ENCODE data around the gene PHTF2. TPM values are rescaled to one million over a fixed set of nuclear protein-coding genes. Genes with fewer than 3 reads are reported as not detected.
A peak's percentile ranks its signal among the peaks of the same experiment; 100 is the strongest.

PHTF2 gene
- total and polyA plus RNA-seq, 2 of the 4 experiments (the other 2 are of a cell fraction) = 28.3 to 69.9 TPM

- Histone ChIP-seq H3K18ac (ENCODE audit: low read depth, low read length) (no peak overlapping the region), H3K4ac (ENCODE audit: low read depth, low read length) (no peak overlapping the region; the same call in 1 of the 2 replicates), H3K9me3 (ENCODE audit: control insufficient read depth, insufficient read depth, low read length) (no peaks in the 10 kb centered on the region), H2AK5ac (ENCODE audit: low read depth, low read length) (peak overlapping the region; percentile 25; the same call in 1 of the 2 replicates), H3K9ac (ENCODE audit: low read depth, low read length) (no peak overlapping the region), H2AK9ac (replicated peaks; ENCODE audit: low read depth, low read length, poor library complexity) (no peak overlapping the region), H3K4me1 (ENCODE audit: control insufficient read depth, insufficient read depth, low read length) (peaks cover 2% of the 10 kb centered on the region), H3K79me1 (ENCODE audit: low read depth in 1 of 2, low read length in 2 of 2) (peaks cover 19 to 52% of the 10 kb centered on the region in 2 experiments), H2BK15ac (ENCODE audit: low read depth, low read length) (no peak overlapping the region), H2AFZ (replicated peaks; ENCODE audit: low read length, poor library complexity) (no peak overlapping the region), H2BK20ac (ENCODE audit: low read depth, low read length) (peak overlapping the region; percentile 16; the same call in 1 of the 2 replicates), H4K5ac (ENCODE audit: low read depth, low read length) (no peak overlapping the region), H3K36me3 (ENCODE audit: control insufficient read depth, insufficient read depth, low read length) (peaks cover 3% of the 10 kb centered on the region), H3K4me2 (ENCODE audit: low read depth, low read length) (no peak overlapping the region; the same call in 1 of the 2 replicates), H4K20me1 (ENCODE audit: insufficient read depth, low read length) (peaks cover 7% of the 10 kb centered on the region; the same call in 1 of the 2 replicates), H2BK120ac (ENCODE audit: low read depth, low read length) (no peak overlapping the region), H3K4me3 (ENCODE audit: insufficient read depth, low read depth, low read length) (no peak overlapping the region), H4K91ac (ENCODE audit: insufficient read depth, low read depth, low read length) (no peak overlapping the region), H2BK5ac (ENCODE audit: low read depth, low read length, poor library complexity, severe bottlenecking) (peak overlapping the region; percentile 32), H4K8ac (ENCODE audit: low read depth in 2 of 2, low read length in 2 of 2) (no peak overlapping the region; a peak in 1 of 4 replicates), H3K27ac (ENCODE audit: insufficient read depth, low read length) (no peak overlapping the region), H3K23ac (ENCODE audit: low read depth, low read length) (peak overlapping the region; percentile 26; the same call in 1 of the 2 replicates), H3K14ac (replicated peaks; ENCODE audit: low read depth, low read length) (peak overlapping the region; percentile 49), H3K27me3 (ENCODE audit: control insufficient read depth, insufficient read depth, low read length) (no peaks in the 10 kb centered on the region), H3K9me1 (ENCODE audit: insufficient read depth, low read length) (peaks cover 6% of the 10 kb centered on the region), H3K56ac (ENCODE audit: extremely low read depth, insufficient read depth, low read length) (no peak overlapping the region)
- intact Hi-C loops (cut with micrococcal nuclease) = no loop called here
- in situ Hi-C loops (cut with MboI; ENCODE audit: low sequenced_read_pairs) = no loop called here
- WGBS, 2 experiments (ENCODE audit: extremely low coverage in 2 of 2, insufficient read length in 1 of 2) = no CpG with 5 or more reads among the region's 3 CpGs
- BruUV-seq (replicated peaks) = no TSS peak
- dilution Hi-C loops (cut with HindIII; ENCODE audit: low sequenced_read_pairs, unreplicated experiment) = no loop called here
- ChIA-PET CTCF (interaction anchor here (1.0 kb wide), 1 partner anchor 114 kb away, joined by 4 read pairs; no protein-coding TSS in a partner anchor), POLR2A (ENCODE audit: unreplicated experiment) (no interaction called here)
- TF ChIP-seq NFE2L2 (IDR thresholded peaks at IDR 0.05; ENCODE audit: low read depth, low read length) = no peak
- TF ChIP-seq RCOR1 (IDR thresholded peaks at IDR 0.05; ENCODE audit: insufficient replicate concordance, low read length) = no peak
- TF ChIP-seq USF2 (IDR thresholded peaks at IDR 0.05; ENCODE audit: low read depth, low read length) = no peak
- TF ChIP-seq CHD1 (IDR thresholded peaks at IDR 0.05; ENCODE audit: low read depth, low read length) = no peak
- no peak for TF ChIP-seq SMC3 (IDR thresholded peaks at IDR 0.05; ENCODE audit: low read depth, low read length)
- ATAC-seq (ENCODE audit: low read depth) = no peak
- no peak for DNase-seq
Measured at GRCh38 chr7:77765481-77765880, 33.1 kb upstream of the PHTF2 start.

All from IMR-90 (cell line).